HEK293 (cell line): ENCODE measurements around the gene MYEF2.

ENCODE experiments used
- HOXA7 ChIP-seq: sonication (generic); formaldehyde crosslinking; IDR thresholded peaks from 2 replicates; pipeline ENCODE4 v1.8.1; 2022; ENCODE audit warnings: missing genetic modification reagents, borderline replicate concordance
- KLF7 ChIP-seq: fragments of 450-650 bp; formaldehyde crosslinking; IDR thresholded peaks from 2 replicates; pipeline ENCODE4 v1.5.1; 2016; ENCODE audit warnings: missing biosample characterization, missing genetic modification characterization, borderline replicate concordance
- MYNN ChIP-seq: fragments of 450-650 bp; formaldehyde crosslinking; IDR thresholded peaks from 2 replicates; pipeline ENCODE4 v1.5.1; 2016; ENCODE audit warnings: missing biosample characterization, missing genetic modification characterization, borderline replicate concordance
- SP2 ChIP-seq: fragments of 450-650 bp; formaldehyde crosslinking; IDR thresholded peaks from 2 replicates; pipeline ENCODE4 v1.5.1; 2016; ENCODE audit warnings: missing biosample characterization, missing genetic modification characterization
- ZNF18 ChIP-seq: fragments of 450-650 bp; formaldehyde crosslinking; IDR thresholded peaks from 2 replicates; pipeline ENCODE4 v1.5.1; 2016; ENCODE audit warnings: missing biosample characterization, missing genetic modification characterization
- ZNF37A ChIP-seq: fragments of 450-650 bp; IDR thresholded peaks from 2 replicates; pipeline ENCODE4 v1.5.1; 2018; ENCODE audit warnings: missing biosample characterization, missing genetic modification characterization
- ZNF549 ChIP-seq: fragments of 450-650 bp; IDR thresholded peaks from 2 replicates; pipeline ENCODE4 v1.5.1; 2018; ENCODE audit warnings: missing biosample characterization, missing genetic modification characterization, mild to moderate bottlenecking, inconsistent platforms, moderate library complexity
- ZNF76 ChIP-seq: fragments of 450-650 bp; formaldehyde crosslinking; IDR thresholded peaks from 2 replicates; pipeline ENCODE4; 2016; ENCODE audit warnings: low read depth, missing biosample characterization, missing genetic modification characterization, borderline replicate concordance
- ZNF768 ChIP-seq: fragments of 450-650 bp; formaldehyde crosslinking; IDR thresholded peaks from 2 replicates; pipeline ENCODE4 v1.5.1; 2018; ENCODE audit warnings: missing biosample characterization, mild to moderate bottlenecking, missing genetic modification characterization
- ZNF776 ChIP-seq: fragments of 450-650 bp; formaldehyde crosslinking; IDR thresholded peaks from 2 replicates; pipeline ENCODE4 v1.5.0; 2017; ENCODE audit warnings: missing biosample characterization, missing genetic modification characterization, borderline replicate concordance
- ZNF830 ChIP-seq: fragments of 450-650 bp; IDR thresholded peaks from 2 replicates; pipeline ENCODE4 v1.5.0; 2018; ENCODE audit warnings: missing biosample characterization, missing genetic modification characterization, low read depth, mild to moderate bottlenecking, moderate library complexity
- TF ChIP-seq, protein P1 (sequence below): fragments of 450-650 bp; formaldehyde crosslinking; IDR thresholded peaks from 2 replicates; pipeline ENCODE4 v1.5.1; 2016; ENCODE audit warnings: missing biosample characterization, missing genetic modification characterization
- TF ChIP-seq, protein P2 (sequence below): fragments of 450-650 bp; formaldehyde crosslinking; IDR thresholded peaks from 2 replicates; pipeline ENCODE4 v1.5.1; 2016; ENCODE audit warnings: missing biosample characterization, missing genetic modification characterization, low read depth

- TF ChIP-seq ZNF76 (no peak), ZNF18 (tag by site-specific recombination) (no peak), ZNF549 (tag by site-specific recombination) (no peak), ZNF830 (tag by site-specific recombination) (no peak), ZNF776 (tag by site-specific recombination) (no peak), MYNN (no peak), ZNF37A (tag by site-specific recombination) (no peak), HOXA7 (CRISPR knock-in tag) (no peak), SP2 (tag by site-specific recombination) (no peak), ZNF768 (no peak), KLF7 (tag by site-specific recombination) (no peak)
- TF ChIP-seq, protein P1, sequence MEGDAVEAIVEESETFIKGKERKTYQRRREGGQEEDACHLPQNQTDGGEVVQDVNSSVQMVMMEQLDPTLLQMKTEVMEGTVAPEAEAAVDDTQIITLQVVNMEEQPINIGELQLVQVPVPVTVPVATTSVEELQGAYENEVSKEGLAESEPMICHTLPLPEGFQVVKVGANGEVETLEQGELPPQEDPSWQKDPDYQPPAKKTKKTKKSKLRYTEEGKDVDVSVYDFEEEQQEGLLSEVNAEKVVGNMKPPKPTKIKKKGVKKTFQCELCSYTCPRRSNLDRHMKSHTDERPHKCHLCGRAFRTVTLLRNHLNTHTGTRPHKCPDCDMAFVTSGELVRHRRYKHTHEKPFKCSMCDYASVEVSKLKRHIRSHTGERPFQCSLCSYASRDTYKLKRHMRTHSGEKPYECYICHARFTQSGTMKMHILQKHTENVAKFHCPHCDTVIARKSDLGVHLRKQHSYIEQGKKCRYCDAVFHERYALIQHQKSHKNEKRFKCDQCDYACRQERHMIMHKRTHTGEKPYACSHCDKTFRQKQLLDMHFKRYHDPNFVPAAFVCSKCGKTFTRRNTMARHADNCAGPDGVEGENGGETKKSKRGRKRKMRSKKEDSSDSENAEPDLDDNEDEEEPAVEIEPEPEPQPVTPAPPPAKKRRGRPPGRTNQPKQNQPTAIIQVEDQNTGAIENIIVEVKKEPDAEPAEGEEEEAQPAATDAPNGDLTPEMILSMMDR (tag by site-specific recombination): no peak
- TF ChIP-seq, protein P2, sequence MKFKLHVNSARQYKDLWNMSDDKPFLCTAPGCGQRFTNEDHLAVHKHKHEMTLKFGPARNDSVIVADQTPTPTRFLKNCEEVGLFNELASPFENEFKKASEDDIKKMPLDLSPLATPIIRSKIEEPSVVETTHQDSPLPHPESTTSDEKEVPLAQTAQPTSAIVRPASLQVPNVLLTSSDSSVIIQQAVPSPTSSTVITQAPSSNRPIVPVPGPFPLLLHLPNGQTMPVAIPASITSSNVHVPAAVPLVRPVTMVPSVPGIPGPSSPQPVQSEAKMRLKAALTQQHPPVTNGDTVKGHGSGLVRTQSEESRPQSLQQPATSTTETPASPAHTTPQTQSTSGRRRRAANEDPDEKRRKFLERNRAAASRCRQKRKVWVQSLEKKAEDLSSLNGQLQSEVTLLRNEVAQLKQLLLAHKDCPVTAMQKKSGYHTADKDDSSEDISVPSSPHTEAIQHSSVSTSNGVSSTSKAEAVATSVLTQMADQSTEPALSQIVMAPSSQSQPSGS: no peak
Measured at GRCh38 chr15:48097264-48097663, 80.8 kb downstream of the MYEF2 start.
